HEK293 (cell line): ENCODE data around the gene NABP2.

Experiments used
- IKZF3 ChIP-seq: fragments of 450-650 bp; IDR thresholded peaks from 2 replicates; pipeline ENCODE4 v1.5.0; 2018; ENCODE audit warnings: missing biosample characterization, mild to moderate bottlenecking, missing genetic modification characterization, moderate library complexity
- ZBTB20 ChIP-seq: fragments of 450-650 bp; formaldehyde crosslinking; IDR thresholded peaks from 2 replicates; pipeline ENCODE4 v1.5.1; 2016; ENCODE audit warnings: missing biosample characterization, missing genetic modification characterization
- ZFP37 ChIP-seq: fragments of 450-650 bp; formaldehyde crosslinking; IDR thresholded peaks from 2 replicates; pipeline ENCODE4 v1.5.1; 2016; ENCODE audit warnings: missing biosample characterization, missing genetic modification characterization
- ZNF140 ChIP-seq: fragments of 450-650 bp; formaldehyde crosslinking; IDR thresholded peaks from 2 replicates; pipeline ENCODE4 v1.5.1; 2016; ENCODE audit warnings: missing biosample characterization, missing genetic modification characterization
- ZNF24 ChIP-seq: fragments of 450-650 bp; formaldehyde crosslinking; IDR thresholded peaks from 2 replicates; pipeline ENCODE4 v1.5.1; 2016; ENCODE audit warnings: missing biosample characterization, missing genetic modification characterization
- ZNF324 ChIP-seq: fragments of 450-650 bp; formaldehyde crosslinking; IDR thresholded peaks from 2 replicates; pipeline ENCODE4 v1.5.1; 2016; ENCODE audit warnings: missing biosample characterization, missing genetic modification characterization
- ZNF416 ChIP-seq: fragments of 450-650 bp; formaldehyde crosslinking; IDR thresholded peaks from 2 replicates; pipeline ENCODE4 v1.5.1; 2016; ENCODE audit warnings: missing biosample characterization, missing genetic modification characterization
- ZNF423 ChIP-seq: fragments of 450-650 bp; formaldehyde crosslinking; IDR thresholded peaks from 2 replicates; pipeline ENCODE4 v1.5.1; 2016; ENCODE audit warnings: missing biosample characterization, missing genetic modification characterization
- ZNF654 ChIP-seq: fragments of 450-650 bp; formaldehyde crosslinking; IDR thresholded peaks from 2 replicates; pipeline ENCODE4 v1.5.1; 2016; ENCODE audit warnings: low read depth, missing biosample characterization, missing genetic modification characterization
- TF ChIP-seq, protein P1 (sequence below): fragments of 450-650 bp; formaldehyde crosslinking; IDR thresholded peaks from 2 replicates; pipeline ENCODE4 v1.5.1; 2016; ENCODE audit warnings: missing biosample characterization, missing genetic modification characterization
- TF ChIP-seq, protein P2 (sequence below): sonication (generic); formaldehyde crosslinking; IDR thresholded peaks from 2 replicates; pipeline ENCODE4 v1.8.1; 2022; ENCODE audit warnings: mild to moderate bottlenecking, moderate library complexity, missing genetic modification reagents
- TF ChIP-seq, protein P3 (sequence below): fragments of 450-650 bp; formaldehyde crosslinking; IDR thresholded peaks from 2 replicates; pipeline ENCODE4 v1.5.1; 2016; ENCODE audit warnings: missing biosample characterization, missing genetic modification characterization

DNA sequence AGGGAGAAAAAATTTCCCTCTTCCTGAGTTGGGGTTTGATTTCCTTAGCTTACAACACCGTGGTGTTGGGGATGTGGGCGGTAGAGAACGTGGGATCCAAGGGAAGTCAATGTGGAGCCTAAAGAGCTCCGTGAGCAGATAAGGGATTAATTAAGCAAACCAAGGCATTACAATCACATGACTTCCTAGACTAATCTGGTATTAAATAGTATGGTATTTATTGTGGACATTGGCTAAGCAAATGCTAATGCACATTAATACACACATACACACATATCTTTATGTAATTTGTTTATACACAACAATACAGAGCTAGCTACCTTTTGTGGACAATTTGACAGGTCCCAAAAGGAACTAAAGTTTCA, 1.6 kb upstream of the NABP2 start:
- TF ChIP-seq ZFP37 (tag by site-specific recombination) (no peak), ZNF24 (tag by site-specific recombination) (no peak), ZNF654 (tag by site-specific recombination) (no peak), ZNF416 (tag by site-specific recombination) (no peak), IKZF3 (no peak), ZBTB20 (tag by site-specific recombination) (no peak), ZNF324 (no peak), ZNF423 (tag by site-specific recombination) (no peak), ZNF140 (tag by site-specific recombination) (no peak)
- TF ChIP-seq, protein P1, sequence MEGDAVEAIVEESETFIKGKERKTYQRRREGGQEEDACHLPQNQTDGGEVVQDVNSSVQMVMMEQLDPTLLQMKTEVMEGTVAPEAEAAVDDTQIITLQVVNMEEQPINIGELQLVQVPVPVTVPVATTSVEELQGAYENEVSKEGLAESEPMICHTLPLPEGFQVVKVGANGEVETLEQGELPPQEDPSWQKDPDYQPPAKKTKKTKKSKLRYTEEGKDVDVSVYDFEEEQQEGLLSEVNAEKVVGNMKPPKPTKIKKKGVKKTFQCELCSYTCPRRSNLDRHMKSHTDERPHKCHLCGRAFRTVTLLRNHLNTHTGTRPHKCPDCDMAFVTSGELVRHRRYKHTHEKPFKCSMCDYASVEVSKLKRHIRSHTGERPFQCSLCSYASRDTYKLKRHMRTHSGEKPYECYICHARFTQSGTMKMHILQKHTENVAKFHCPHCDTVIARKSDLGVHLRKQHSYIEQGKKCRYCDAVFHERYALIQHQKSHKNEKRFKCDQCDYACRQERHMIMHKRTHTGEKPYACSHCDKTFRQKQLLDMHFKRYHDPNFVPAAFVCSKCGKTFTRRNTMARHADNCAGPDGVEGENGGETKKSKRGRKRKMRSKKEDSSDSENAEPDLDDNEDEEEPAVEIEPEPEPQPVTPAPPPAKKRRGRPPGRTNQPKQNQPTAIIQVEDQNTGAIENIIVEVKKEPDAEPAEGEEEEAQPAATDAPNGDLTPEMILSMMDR = no peak
- TF ChIP-seq, protein P2, sequence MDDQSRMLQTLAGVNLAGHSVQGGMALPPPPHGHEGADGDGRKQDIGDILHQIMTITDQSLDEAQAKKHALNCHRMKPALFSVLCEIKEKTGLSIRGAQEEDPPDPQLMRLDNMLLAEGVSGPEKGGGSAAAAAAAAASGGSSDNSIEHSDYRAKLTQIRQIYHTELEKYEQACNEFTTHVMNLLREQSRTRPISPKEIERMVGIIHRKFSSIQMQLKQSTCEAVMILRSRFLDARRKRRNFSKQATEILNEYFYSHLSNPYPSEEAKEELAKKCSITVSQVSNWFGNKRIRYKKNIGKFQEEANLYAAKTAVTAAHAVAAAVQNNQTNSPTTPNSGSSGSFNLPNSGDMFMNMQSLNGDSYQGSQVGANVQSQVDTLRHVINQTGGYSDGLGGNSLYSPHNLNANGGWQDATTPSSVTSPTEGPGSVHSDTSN = no peak
- TF ChIP-seq, protein P3, sequence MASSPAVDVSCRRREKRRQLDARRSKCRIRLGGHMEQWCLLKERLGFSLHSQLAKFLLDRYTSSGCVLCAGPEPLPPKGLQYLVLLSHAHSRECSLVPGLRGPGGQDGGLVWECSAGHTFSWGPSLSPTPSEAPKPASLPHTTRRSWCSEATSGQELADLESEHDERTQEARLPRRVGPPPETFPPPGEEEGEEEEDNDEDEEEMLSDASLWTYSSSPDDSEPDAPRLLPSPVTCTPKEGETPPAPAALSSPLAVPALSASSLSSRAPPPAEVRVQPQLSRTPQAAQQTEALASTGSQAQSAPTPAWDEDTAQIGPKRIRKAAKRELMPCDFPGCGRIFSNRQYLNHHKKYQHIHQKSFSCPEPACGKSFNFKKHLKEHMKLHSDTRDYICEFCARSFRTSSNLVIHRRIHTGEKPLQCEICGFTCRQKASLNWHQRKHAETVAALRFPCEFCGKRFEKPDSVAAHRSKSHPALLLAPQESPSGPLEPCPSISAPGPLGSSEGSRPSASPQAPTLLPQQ (tag by site-specific recombination) = no peak
